B cell (primary cell): ENCODE results near the gene WDR43. TPM values are rescaled to one million over a fixed set of nuclear protein-coding genes. Genes with fewer than 3 reads are reported as not detected.
A peak's percentile ranks its signal among the peaks of the same experiment; 100 is the strongest.

ENCODE experiments used
- ATAC-seq: fragments of 200-7000 bp; cut with Tn5 transposase; one replicate; pipeline ENCODE4 v1.10.0; 2021; ENCODE audit warnings: low read depth, mild to moderate bottlenecking, moderate number of reproducible peaks, moderate library complexity
- CTCF ChIA-PET: fragments of 350-600 bp; sonication (Branson Sonifier 250); formaldehyde crosslinking; loops from one replicate; lab custom pipeline; 2021; ENCODE audit warnings: antibody characterized with exemption, inconsistent platforms; lab: Charles Lee
- POLR2A ChIA-PET: fragments of 350-600 bp; sonication (Branson Sonifier 250); formaldehyde crosslinking; loops from one replicate; lab custom pipeline; 2021; ENCODE audit warnings: antibody characterized with exemption; lab: Charles Lee
- DNase-seq: peaks from one replicate; pipeline ENCODE4 v3.0.0; 2013
- H2AFZ ChIP-seq: 2 replicates; pipeline ENCODE4 v1.6.1; 2012; ENCODE audit warnings: mild to moderate bottlenecking, low read depth, low read length; ENCODE audit not compliant: insufficient read depth, poor library complexity, severe bottlenecking
- H3K27ac ChIP-seq, 2 donors: 1 replicate in 1 of 2; 2 replicates in 1 of 2; pipeline ENCODE4 v1.5.1; 2012 to 2013; ENCODE audit warnings: low read length in 2 of 2, mild to moderate bottlenecking in 2 of 2, moderate library complexity in 1 of 2
- H3K27me3 ChIP-seq, 4 experiments: fragments of 200-600 bp in 1 of 4; sonication (generic) in 1 of 4; replicated peaks in 1 of 4; 1 replicate in 2 of 4; 2 replicates in 2 of 4; pipeline versions ENCODE4 v1.6.1 to v1.7.0; 2013 to 2016; ENCODE audit warnings: low read length in 3 of 4, mild to moderate bottlenecking in 2 of 4, mixed read lengths in 1 of 4, moderate library complexity in 1 of 4; ENCODE audit not compliant: insufficient read depth in 4 of 4, control insufficient read depth in 3 of 4; ENCODE audit errors: control extremely low read depth in 1 of 4
- H3K36me3 ChIP-seq, 2 experiments: replicated peaks in 1 of 2; 1 replicate in 1 of 2; 2 replicates in 1 of 2; pipeline versions ENCODE4 v1.6.1 to v1.7.1; 2013; ENCODE audit warnings: low read length in 1 of 2; ENCODE audit not compliant: insufficient read depth in 2 of 2, control insufficient read depth in 1 of 2; ENCODE audit errors: control extremely low read depth in 1 of 2, extremely low read depth in 1 of 2
- H3K4me1 ChIP-seq, 2 donors: fragments of 200-600 bp in 1 of 2; sonication (generic) in 1 of 2; 1 replicate in 1 of 2; 2 replicates in 1 of 2; pipeline versions ENCODE4 v1.5.1 to v1.6.1; 2013 to 2017; ENCODE audit warnings: low read length in 2 of 2; ENCODE audit not compliant: control insufficient read depth in 2 of 2, insufficient read depth in 2 of 2
- H3K4me2 ChIP-seq: replicated peaks from 2 replicates; pipeline ENCODE3; 2012; ENCODE audit warnings: mild to moderate bottlenecking, low read depth, low read length; ENCODE audit not compliant: poor library complexity, severe bottlenecking
- H3K4me3 ChIP-seq, 5 experiments: fragments of 200-600 bp in 1 of 5; sonication (generic) in 1 of 5; 1 replicate in 3 of 5; 2 replicates in 2 of 5; pipeline versions ENCODE4 v1.5.1 to v1.7.0; 2011 to 2016; ENCODE audit warnings: low read length in 4 of 5, mild to moderate bottlenecking in 4 of 5, low read depth in 2 of 5, control low read depth in 1 of 5, moderate library complexity in 1 of 5; ENCODE audit not compliant: insufficient read depth in 1 of 5; ENCODE audit errors: control extremely low read depth in 1 of 5, extremely low read depth in 1 of 5
- H3K79me2 ChIP-seq: fragments of 200-600 bp; sonication (generic); one replicate; pipeline ENCODE4 v1.6.0; 2016; ENCODE audit warnings: low read length; ENCODE audit not compliant: control insufficient read depth, insufficient read depth
- H3K9ac ChIP-seq: fragments of 200-600 bp; sonication (generic); 2 replicates; pipeline ENCODE4 v1.6.1; 2017; ENCODE audit warnings: mild to moderate bottlenecking, low read length, moderate library complexity
- H3K9me3 ChIP-seq, 3 donors: one replicate each; pipeline versions ENCODE4 v1.6.1 to v1.7.1; 2013; ENCODE audit warnings: low read length in 2 of 3; ENCODE audit not compliant: control insufficient read depth in 2 of 3, insufficient read depth in 1 of 3; ENCODE audit errors: control extremely low read depth in 1 of 3
- H4K20me1 ChIP-seq: 2 replicates; pipeline ENCODE4 v1.6.0; 2012; ENCODE audit warnings: mild to moderate bottlenecking, low read length; ENCODE audit not compliant: insufficient read depth, control insufficient read depth, poor library complexity, severe bottlenecking
- H3K27ac Mint-ChIP-seq: one replicate; pipeline ENCODE4 v1.8.0; 2021; ENCODE audit warnings: mixed read lengths
- H3K27me3 Mint-ChIP-seq: one replicate; pipeline ENCODE4 v1.8.0; 2021; ENCODE audit warnings: mixed read lengths
- H3K4me1 Mint-ChIP-seq: one replicate; pipeline ENCODE4 v1.8.0; 2021; ENCODE audit warnings: mixed read lengths
- H3K4me3 Mint-ChIP-seq: one replicate; pipeline ENCODE4 v1.8.0; 2021; ENCODE audit warnings: mixed read lengths
- H3K9me3 Mint-ChIP-seq: one replicate; pipeline ENCODE4 v1.8.0; 2022; ENCODE audit warnings: mixed read lengths; ENCODE audit not compliant: insufficient read depth
- CTCF ChIP-seq: fragments of 200-600 bp; IDR thresholded peaks from one replicate; pipeline ENCODE4 v1.8.0; 2022; ENCODE audit warnings: antibody characterized with exemption, mild to moderate bottlenecking
- EZH2 ChIP-seq: IDR thresholded peaks from 2 replicates; pipeline ENCODE4 v1.6.1; 2012; ENCODE audit warnings: borderline replicate concordance, low read depth, mild to moderate bottlenecking, moderate library complexity, low read length; ENCODE audit not compliant: insufficient read depth, poor library complexity, severe bottlenecking
- whole genome bisulfite sequencing: methylation state at CpG from one replicate; pipeline ENCODE4 v1.1.5; 2013; ENCODE audit warnings: missing lambda C conversion rate; ENCODE audit not compliant: insufficient coverage; 5-methylcytosine and 5-hydroxymethylcytosine counted together
- intact Hi-C: fragments of 100-400 bp; cut with micrococcal nuclease; formaldehyde crosslinking; loops from one replicate; pipeline ENCODE4 v1.10.0; 2022
- polyA plus RNA-seq: library from polyadenylated mRNA; depleted of rRNA; stranded (reverse); fragments of >200 nt; gene quantifications from 2 replicates; pipeline ENCODE4 v1.2.3, GENCODE V29; 2012
- total RNA-seq, 2 donors: library from RNA; stranded (reverse); fragments of 120-200 nt in 1 of 2; gene quantifications; 1 replicate in 1 of 2; 2 replicates in 1 of 2; pipeline versions ENCODE4 v1.2.3 to v1.2.4, GENCODE V29; 2013 to 2022

The WDR43 gene
- total and polyA plus RNA-seq, 2 donors (not counting 1 experiment from before 2014, with no cell fraction given): 22.5 to 51.0 TPM

GRCh38 chr2:28896906-28897305 is 2.4 kb downstream of the WDR43 start:
- H3K36me3 ChIP-seq: peaks cover 0 to under 1% of the 10 kb centered on the region in 2 experiments
- peaks cover 51% of the 10 kb centered on the region for H4K20me1 ChIP-seq
- 64% methylated on average over 2 of the region's 2 CpGs for WGBS
- H3K4me3 Mint-ChIP-seq: no peak overlapping the region
- no peak overlapping the region for H3K9ac ChIP-seq
- H3K27me3 ChIP-seq: no peaks in the 10 kb centered on the region
- ChIA-PET CTCF (interaction anchor here (1.7 to 2.2 kb wide), 2 partner anchors 26 to 303 kb away, joined by 3 to 10 read pairs; partner anchors contain the start of gene TRMT61B), POLR2A (interaction anchor here (1.0 kb wide), 1 partner anchor 27 kb away, joined by 3 read pairs; the partner anchor contains the start of gene TRMT61B)
- no peaks in the 10 kb centered on the region for H3K9me3 Mint-ChIP-seq
- H3K9me3 ChIP-seq: peaks cover 0 to 9% (median 0%) of the 10 kb centered on the region in 3 donors
- H3K27ac Mint-ChIP-seq: no peak overlapping the region
- peaks cover 56% of the 10 kb centered on the region for H3K4me1 Mint-ChIP-seq
- no peak for ATAC-seq
- no peaks in the 10 kb centered on the region for H3K27me3 Mint-ChIP-seq
- TF ChIP-seq EZH2: no peak
- no peak for TF ChIP-seq CTCF
- no peak overlapping the region for H2AFZ ChIP-seq
- no peak overlapping the region for H3K27ac ChIP-seq
- no peak for DNase-seq
- intact Hi-C loops: loop anchor here (10.0 kb wide), 1 partner anchor 502 kb away; the partner anchor contains the start of gene FOSL2
- H3K4me3 ChIP-seq: no peak overlapping the region
- H3K4me2 ChIP-seq: peak overlapping the region; percentile 82
- peaks cover 77% of the 10 kb centered on the region for H3K79me2 ChIP-seq
- peaks cover 26 to 30% of the 10 kb centered on the region in 2 donors for H3K4me1 ChIP-seq

GRCh38 chr2:28898048-28898447 is 3.6 kb downstream of the WDR43 start:
- peak overlapping the region; percentile 8 for H3K4me3 Mint-ChIP-seq
- intact Hi-C loops: loop anchor here (10.0 kb wide), 1 partner anchor 503 kb away; the partner anchor contains the start of gene FOSL2
- no peak for DNase-seq
- Histone ChIP-seq H4K20me1 (peaks cover 62% of the 10 kb centered on the region), H3K4me2 (peak overlapping the region; percentile 8), H3K9ac (no peak overlapping the region), H3K27ac (peak overlapping the region in 1 of 2 donors; percentile 16), H3K79me2 (peaks cover 80% of the 10 kb centered on the region), H3K27me3 (no peaks in the 10 kb centered on the region), H3K9me3 (peaks cover 0 to 9% (median 0%) of the 10 kb centered on the region in 3 donors), H3K4me3 (no peak overlapping the region), H3K36me3 (peaks cover 4 to 12% of the 10 kb centered on the region in 2 experiments), H3K4me1 (peaks cover 26 to 30% of the 10 kb centered on the region in 2 donors), H2AFZ (no peak overlapping the region)
- no peaks in the 10 kb centered on the region for H3K27me3 Mint-ChIP-seq
- peaks cover 59% of the 10 kb centered on the region for H3K4me1 Mint-ChIP-seq
- WGBS: no CpG with 5 or more reads among the region's 1 CpG
- CTCF ChIA-PET: no interaction called here
- TF ChIP-seq CTCF (no peak), EZH2 (no peak)
- no peak overlapping the region for H3K27ac Mint-ChIP-seq
- ATAC-seq: no peak
- POLR2A ChIA-PET: no interaction called here
- no peaks in the 10 kb centered on the region for H3K9me3 Mint-ChIP-seq
